ENCODE results near the gene SLC9A9.

DNA sequence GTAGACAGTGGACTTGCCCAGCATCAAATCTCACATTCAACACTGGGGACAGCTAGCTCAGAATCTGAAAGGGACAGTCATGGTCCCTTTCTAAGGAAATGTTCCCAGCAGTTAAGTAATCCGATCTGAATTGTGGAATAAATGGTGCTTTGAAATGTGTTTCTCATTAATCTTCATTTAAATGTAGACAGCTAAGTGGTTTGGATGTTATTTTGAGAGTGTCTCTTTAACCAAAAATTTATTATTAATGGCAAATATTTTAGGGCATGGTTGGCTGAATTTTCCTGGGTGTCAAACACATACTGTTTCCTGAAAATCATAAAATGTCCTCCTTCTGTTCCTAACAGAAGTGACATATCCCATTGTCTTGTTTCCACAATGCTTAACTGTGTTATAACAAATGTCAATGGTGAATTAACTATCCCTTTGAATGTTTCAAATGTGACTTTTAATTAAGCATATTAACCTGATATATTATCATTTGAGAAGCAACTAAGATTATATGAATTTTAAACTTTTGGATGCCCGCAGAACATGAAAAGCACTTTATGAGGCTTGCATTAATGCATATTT lies 517.9 kb downstream of the SLC9A9 start:
- TF ChIP-seq, protein P1, sequence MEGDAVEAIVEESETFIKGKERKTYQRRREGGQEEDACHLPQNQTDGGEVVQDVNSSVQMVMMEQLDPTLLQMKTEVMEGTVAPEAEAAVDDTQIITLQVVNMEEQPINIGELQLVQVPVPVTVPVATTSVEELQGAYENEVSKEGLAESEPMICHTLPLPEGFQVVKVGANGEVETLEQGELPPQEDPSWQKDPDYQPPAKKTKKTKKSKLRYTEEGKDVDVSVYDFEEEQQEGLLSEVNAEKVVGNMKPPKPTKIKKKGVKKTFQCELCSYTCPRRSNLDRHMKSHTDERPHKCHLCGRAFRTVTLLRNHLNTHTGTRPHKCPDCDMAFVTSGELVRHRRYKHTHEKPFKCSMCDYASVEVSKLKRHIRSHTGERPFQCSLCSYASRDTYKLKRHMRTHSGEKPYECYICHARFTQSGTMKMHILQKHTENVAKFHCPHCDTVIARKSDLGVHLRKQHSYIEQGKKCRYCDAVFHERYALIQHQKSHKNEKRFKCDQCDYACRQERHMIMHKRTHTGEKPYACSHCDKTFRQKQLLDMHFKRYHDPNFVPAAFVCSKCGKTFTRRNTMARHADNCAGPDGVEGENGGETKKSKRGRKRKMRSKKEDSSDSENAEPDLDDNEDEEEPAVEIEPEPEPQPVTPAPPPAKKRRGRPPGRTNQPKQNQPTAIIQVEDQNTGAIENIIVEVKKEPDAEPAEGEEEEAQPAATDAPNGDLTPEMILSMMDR (IDR thresholded peaks at IDR 0.05; ENCODE audit: insufficient read depth, low read length) = no peak
- no peak for TF ChIP-seq REST (IDR thresholded peaks at IDR 0.05; ENCODE audit: insufficient replicate concordance, low read depth)

Measured in HL-60 (cell line).